Endodermal cell (in vitro differentiated cells): ENCODE measurements around the gene DOK7. TPM values are rescaled to one million over a fixed set of nuclear protein-coding genes. Genes with fewer than 3 reads are reported as not detected.

ENCODE experiments used
- DNase-seq: peaks from one replicate; pipeline ENCODE4 v3.0.0-alpha.2; 2017
- H3K27ac ChIP-seq: 2 replicates; pipeline ENCODE4 v1.5.1; 2013; ENCODE audit warnings: mild to moderate bottlenecking, low read depth, low read length, moderate library complexity
- H3K27me3 ChIP-seq: 2 replicates; pipeline ENCODE4 v1.6.1; 2013; ENCODE audit warnings: mild to moderate bottlenecking, low read length, moderate library complexity; ENCODE audit not compliant: insufficient read depth, control insufficient read depth, poor library complexity, severe bottlenecking
- H3K36me3 ChIP-seq: 2 replicates; pipeline ENCODE4 v1.7.0; 2013; ENCODE audit warnings: mild to moderate bottlenecking, low read length, moderate library complexity; ENCODE audit not compliant: control insufficient read depth, insufficient read depth
- H3K4me1 ChIP-seq: one replicate; pipeline ENCODE4 v1.7.0; 2013; ENCODE audit warnings: low read length; ENCODE audit not compliant: control insufficient read depth, insufficient read depth
- H3K4me3 ChIP-seq: 2 replicates; pipeline ENCODE4 v1.5.1; 2013; ENCODE audit warnings: mild to moderate bottlenecking, low read length, moderate library complexity
- H3K9ac ChIP-seq: 2 replicates; pipeline ENCODE4 v1.6.1; 2013; ENCODE audit warnings: mild to moderate bottlenecking, low read length, moderate library complexity; ENCODE audit not compliant: poor library complexity, severe bottlenecking; ENCODE audit errors: extremely low read depth
- H3K9me3 ChIP-seq: 2 replicates; pipeline ENCODE4 v1.6.1; 2013; ENCODE audit warnings: mild to moderate bottlenecking, low read length, moderate library complexity; ENCODE audit not compliant: control insufficient read depth
- H3K27ac Mint-ChIP-seq: 2 replicates; pipeline ENCODE4 v1.8.0; 2020; ENCODE audit warnings: mixed read lengths
- H3K27me3 Mint-ChIP-seq: 2 replicates; pipeline ENCODE4 v1.8.0; 2021; ENCODE audit warnings: mild to moderate bottlenecking, mixed read lengths; ENCODE audit not compliant: insufficient read depth
- H3K36me3 Mint-ChIP-seq: 2 replicates; pipeline ENCODE4 v1.8.0; 2020; ENCODE audit warnings: low read depth, mixed read lengths
- H3K4me1 Mint-ChIP-seq: 2 replicates; pipeline ENCODE4 v1.8.0; 2020; ENCODE audit warnings: mixed read lengths
- H3K4me3 Mint-ChIP-seq: 2 replicates; pipeline ENCODE4 v1.8.0; 2020; ENCODE audit warnings: mild to moderate bottlenecking, moderate library complexity, mixed read lengths
- H3K9me3 Mint-ChIP-seq: 2 replicates; pipeline ENCODE4 v1.8.0; 2020; ENCODE audit warnings: mild to moderate bottlenecking, mixed read lengths
- CTCF ChIP-seq: fragments of 200-600 bp; sonication (generic); conservative IDR thresholded peaks from 2 replicates; pipeline ENCODE4 v1.5.0; 2021; ENCODE audit warnings: antibody characterized with exemption, mild to moderate bottlenecking
- WGBS, 2 experiments: methylation state at CpG; one replicate each; pipeline versions ENCODE4 v1.1.5 to v1.1.7; 2013; ENCODE audit warnings: missing lambda C conversion rate in 2 of 2, mixed read lengths in 1 of 2; ENCODE audit not compliant: insufficient coverage in 1 of 2, insufficient read length in 1 of 2; 5-methylcytosine and 5-hydroxymethylcytosine counted together
- total RNA-seq, 2 donors: library from RNA; stranded (reverse); fragmentation: NEBNext Ultra II Directional in 1 of 2; extraction: Animal tissue kit (Norgen Biotek cat#: 25700) in 1 of 2; gene quantifications; 2 replicates in 1 of 2; 3 replicates in 1 of 2; pipeline ENCODE4 v1.2.1, GENCODE V29; 2021

The DOK7 gene
- total RNA-seq, 2 donors from 2014 or later, result 0.38 to 1.3 TPM

- H3K36me3 Mint-ChIP-seq, result peaks cover 8% of the 10 kb centered on the region
- H3K9ac ChIP-seq, result no peak overlapping the region
- no peak overlapping the region for H3K4me3 Mint-ChIP-seq
These were observed 32.6 kb upstream of the DOK7 start for GRCh38 chr4:3430524-3430923.

GRCh38 chr4:3431446-3431993 is 31.6 kb upstream of the DOK7 start:
- Histone ChIP-seq H3K4me1 (no peaks in the 10 kb centered on the region), H3K4me3 (no peak overlapping the region), H3K27me3 (no peaks in the 10 kb centered on the region), H3K36me3 (no peaks in the 10 kb centered on the region), H3K9me3 (no peaks in the 10 kb centered on the region), H3K27ac (no peak overlapping the region), H3K9ac (no peak overlapping the region)
- H3K27ac Mint-ChIP-seq, result no peak overlapping the region
- DNase-seq, result no peak
- H3K27me3 Mint-ChIP-seq, result no peaks in the 10 kb centered on the region
- peaks cover 4% of the 10 kb centered on the region for H3K4me1 Mint-ChIP-seq
- peaks cover 8% of the 10 kb centered on the region for H3K36me3 Mint-ChIP-seq
- no peaks in the 10 kb centered on the region for H3K9me3 Mint-ChIP-seq
- no peak overlapping the region for H3K4me3 Mint-ChIP-seq
- no peak for TF ChIP-seq CTCF
- WGBS, 2 experiments, result 93 to 96% methylated on average over 18 to 28 of the region's 28 CpGs

More at GRCh38 chr4:3430524-3430923, 32.6 kb upstream of the DOK7 start:
- no peaks in the 10 kb centered on the region for H3K27me3 ChIP-seq
- DNase-seq, result no peak
- no peak for TF ChIP-seq CTCF
- H3K27ac ChIP-seq, result no peak overlapping the region
- WGBS, 2 experiments, result 93 to 96% methylated on average over 17 to 21 of the region's 21 CpGs
- H3K27me3 Mint-ChIP-seq, result no peaks in the 10 kb centered on the region
- no peak overlapping the region for H3K27ac Mint-ChIP-seq
- H3K4me1 Mint-ChIP-seq, result peaks cover 4% of the 10 kb centered on the region
- H3K4me3 ChIP-seq, result no peak overlapping the region
- H3K9me3 Mint-ChIP-seq, result no peaks in the 10 kb centered on the region
- no peaks in the 10 kb centered on the region for H3K36me3 ChIP-seq
- H3K9me3 ChIP-seq, result no peaks in the 10 kb centered on the region
- H3K4me1 ChIP-seq, result no peaks in the 10 kb centered on the region

GRCh38 chr4:3432381-3432790 is 30.7 kb upstream of the DOK7 start:
- Histone ChIP-seq H3K4me3 (no peak overlapping the region), H3K27me3 (no peaks in the 10 kb centered on the region), H3K4me1 (no peaks in the 10 kb centered on the region), H3K9me3 (no peaks in the 10 kb centered on the region), H3K27ac (no peak overlapping the region), H3K36me3 (no peaks in the 10 kb centered on the region), H3K9ac (no peak overlapping the region)
- Mint-ChIP-seq H3K27ac (no peak overlapping the region), H3K9me3 (no peaks in the 10 kb centered on the region), H3K4me1 (peaks cover 4% of the 10 kb centered on the region), H3K27me3 (no peaks in the 10 kb centered on the region), H3K36me3 (peaks cover 8% of the 10 kb centered on the region), H3K4me3 (no peak overlapping the region)
- TF ChIP-seq CTCF, result no peak
- no peak for DNase-seq
- 91 to 95% methylated on average over 6 to 16 of the region's 16 CpGs for whole genome bisulfite sequencing, 2 experiments
